LNCaP clone FGC (cell line): ENCODE data around the gene RAB1A.
"Not testable (repeated sequence)": the region's sequence is repeated elsewhere in the genome, so short reads cannot be mapped to it uniquely, and the experiment has no call there.

Experiments used
- DNase-seq: peaks from one replicate; pipeline ENCODE4 v3.0.0-alpha.2; 2011; ENCODE audit warnings: low read depth
- H3K4me3 ChIP-seq: 2 replicates; pipeline ENCODE4 v1.5.1; 2011; ENCODE audit warnings: mild to moderate bottlenecking, low read depth, low read length, control low read depth
- TF ChIP-seq, protein P1 (sequence below): IDR thresholded peaks from 2 replicates; pipeline ENCODE4 v1.5.1; 2012; ENCODE audit warnings: mild to moderate bottlenecking; ENCODE audit not compliant: control insufficient read depth, insufficient read depth; ENCODE audit errors: extremely low read depth

The RAB1A gene

DNA sequence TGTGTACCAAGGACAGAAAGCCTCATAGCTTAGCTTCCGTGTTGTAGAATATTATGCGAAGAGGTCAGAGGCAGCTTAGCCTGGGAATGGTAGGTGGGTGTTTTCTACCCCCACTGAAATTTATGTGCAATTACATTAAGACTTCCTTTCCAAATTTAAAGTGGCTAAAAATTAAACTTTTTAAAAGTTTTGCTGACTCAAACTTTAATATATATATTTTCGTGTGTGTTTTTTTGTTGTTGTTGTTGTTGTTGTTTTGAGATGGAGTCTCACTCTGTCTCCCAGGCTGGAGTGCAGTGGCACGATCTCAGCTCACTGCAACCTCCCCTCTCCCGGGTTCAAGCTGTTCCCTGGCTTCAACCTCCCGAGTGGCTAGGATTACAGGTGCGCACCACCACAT lies 4.3 kb upstream of the RAB1A start:
- TF ChIP-seq, protein P1, sequence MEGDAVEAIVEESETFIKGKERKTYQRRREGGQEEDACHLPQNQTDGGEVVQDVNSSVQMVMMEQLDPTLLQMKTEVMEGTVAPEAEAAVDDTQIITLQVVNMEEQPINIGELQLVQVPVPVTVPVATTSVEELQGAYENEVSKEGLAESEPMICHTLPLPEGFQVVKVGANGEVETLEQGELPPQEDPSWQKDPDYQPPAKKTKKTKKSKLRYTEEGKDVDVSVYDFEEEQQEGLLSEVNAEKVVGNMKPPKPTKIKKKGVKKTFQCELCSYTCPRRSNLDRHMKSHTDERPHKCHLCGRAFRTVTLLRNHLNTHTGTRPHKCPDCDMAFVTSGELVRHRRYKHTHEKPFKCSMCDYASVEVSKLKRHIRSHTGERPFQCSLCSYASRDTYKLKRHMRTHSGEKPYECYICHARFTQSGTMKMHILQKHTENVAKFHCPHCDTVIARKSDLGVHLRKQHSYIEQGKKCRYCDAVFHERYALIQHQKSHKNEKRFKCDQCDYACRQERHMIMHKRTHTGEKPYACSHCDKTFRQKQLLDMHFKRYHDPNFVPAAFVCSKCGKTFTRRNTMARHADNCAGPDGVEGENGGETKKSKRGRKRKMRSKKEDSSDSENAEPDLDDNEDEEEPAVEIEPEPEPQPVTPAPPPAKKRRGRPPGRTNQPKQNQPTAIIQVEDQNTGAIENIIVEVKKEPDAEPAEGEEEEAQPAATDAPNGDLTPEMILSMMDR, result no peak
- H3K4me3 ChIP-seq, result no peak overlapping the region

DNA sequence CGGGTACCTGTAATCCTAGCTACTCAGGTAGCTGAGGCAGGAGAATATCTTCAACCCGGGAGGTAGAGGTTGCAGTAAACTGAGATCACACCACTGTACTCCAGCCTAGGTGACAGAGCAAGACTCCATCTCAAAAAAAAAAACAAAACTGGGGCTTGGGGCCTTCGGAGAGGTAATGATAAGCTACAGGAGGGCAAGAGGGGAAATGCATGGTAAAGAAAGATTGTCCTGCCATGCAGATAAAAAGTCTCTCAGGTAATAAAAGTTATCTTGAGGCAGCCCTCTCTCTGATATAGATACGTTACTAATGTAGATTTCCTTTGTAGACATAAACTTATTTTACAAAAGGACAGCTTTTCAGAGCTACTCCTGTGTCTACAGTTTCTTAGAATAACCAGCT lies 3.7 kb upstream of the RAB1A start:
- TF ChIP-seq, protein P1, result no peak
- no peak overlapping the region for H3K4me3 ChIP-seq
- no peak for DNase-seq

More for the DNA sequence above, 4.3 kb upstream of the RAB1A start:
- DNase-seq, result no peak

- H3K4me3 ChIP-seq, DNase-seq: not testable (repeated sequence)
These were observed 3.0 kb upstream of the RAB1A start for GRCh38 chr2:65132930-65133329.

DNA sequence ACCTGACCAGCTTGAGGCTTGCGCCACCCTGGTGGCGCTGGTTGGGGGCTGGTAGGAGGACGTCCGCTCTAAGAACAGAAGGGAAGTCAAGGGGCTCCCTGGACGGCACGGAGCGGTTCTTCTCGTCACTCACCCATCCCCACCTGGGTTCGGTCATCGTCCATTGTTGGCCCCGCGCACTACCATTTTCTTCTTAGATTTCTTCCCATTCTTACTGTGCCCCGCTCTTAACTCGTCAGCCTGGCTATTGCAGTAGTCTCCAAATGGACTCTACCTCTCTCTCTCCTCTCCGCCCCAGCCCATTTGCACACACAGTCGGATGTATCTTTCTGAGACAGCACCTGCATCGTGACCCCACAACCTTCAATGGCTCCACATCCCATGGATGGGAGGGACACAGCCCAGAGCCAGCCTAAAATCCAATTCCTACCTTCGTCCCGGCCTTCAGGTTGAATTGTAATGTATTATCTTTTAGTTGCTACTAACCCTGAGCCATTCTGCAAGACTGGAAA lies 814 bp upstream of the RAB1A start:
- no peak for DNase-seq
- TF ChIP-seq, protein P1, result no peak
- H3K4me3 ChIP-seq, result peak overlapping the region; percentile 51

GRCh38 chr2:65129286-65129825 lies 550 bp downstream of the RAB1A start:
- TF ChIP-seq, protein P1, result no peak
- H3K4me3 ChIP-seq, result peak overlapping the region; percentile 67
- DNase-seq, result no peak

GRCh38 chr2:65128297-65129190 lies 1.4 kb downstream of the RAB1A start:
- TF ChIP-seq, protein P1, result no peak
- DNase-seq, result no peak
- peak overlapping the region; percentile 67 for H3K4me3 ChIP-seq

GRCh38 chr2:65125457-65125856 lies 4.4 kb downstream of the RAB1A start:
- not testable (repeated sequence) for DNase-seq, H3K4me3 ChIP-seq

DNA sequence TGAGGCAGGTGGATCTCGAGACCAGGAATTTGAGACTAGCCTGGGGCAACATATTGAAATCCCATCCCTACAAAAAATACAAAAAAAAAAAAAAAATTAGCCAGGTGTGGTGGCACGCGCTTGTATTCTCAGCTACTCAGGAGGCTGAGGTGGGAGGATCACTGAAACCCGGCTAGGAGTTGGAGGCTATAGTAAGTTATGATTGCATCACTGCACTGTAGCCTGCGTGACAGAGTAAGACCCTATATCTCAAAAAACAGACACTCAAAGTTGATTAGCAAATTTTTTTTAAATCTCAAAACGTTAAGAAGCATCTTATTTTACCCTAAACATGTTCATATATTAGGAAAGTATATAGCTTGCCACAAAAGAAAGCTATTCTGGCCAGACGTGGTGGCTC lies 7.6 kb downstream of the RAB1A start:
- no peak overlapping the region for H3K4me3 ChIP-seq
- no peak for DNase-seq
- TF ChIP-seq, protein P1, result no peak
